Activated T-helper 17 cell treated with anti-CD3 and anti-CD28 coated beads, Interleukin-2, amount 50 U/mL, for 72 hours (primary cell): Measurements from ENCODE around the gene UQCC2. TPM values are rescaled to one million over a fixed set of nuclear protein-coding genes. Genes with fewer than 3 reads are reported as not detected.

Experiments
- ATAC-seq: fragments of 150-1000 bp; cut with Tn5 transposase; replicated peaks from 2 replicates; pipeline ENCODE4 v1.10.0; 2021; ENCODE audit warnings: mild to moderate bottlenecking, moderate library complexity
- H3K27ac Mint-ChIP-seq: one replicate; pipeline ENCODE4 v1.8.0; 2022; ENCODE audit warnings: mixed read lengths
- H3K27me3 Mint-ChIP-seq: one replicate; pipeline ENCODE4 v1.8.0; 2022; ENCODE audit warnings: mixed read lengths
- H3K36me3 Mint-ChIP-seq: one replicate; pipeline ENCODE4 v1.8.0; 2022; ENCODE audit warnings: low read depth, mild to moderate bottlenecking, mixed read lengths
- H3K4me1 Mint-ChIP-seq: one replicate; pipeline ENCODE4 v1.8.0; 2022; ENCODE audit warnings: mixed read lengths
- H3K4me3 Mint-ChIP-seq: one replicate; pipeline ENCODE4 v1.8.0; 2022; ENCODE audit warnings: mild to moderate bottlenecking, mixed read lengths
- H3K9me3 Mint-ChIP-seq: one replicate; pipeline ENCODE4 v1.8.0; 2022; ENCODE audit warnings: mixed read lengths
- total RNA-seq, 2 donors: library from RNA; stranded (reverse); gene quantifications; one replicate each; pipeline ENCODE4 v1.2.3, GENCODE V29; 2022

UQCC2 gene
- total RNA-seq, 2 donors from 2014 or later: 65.5 to 112 TPM

DNA sequence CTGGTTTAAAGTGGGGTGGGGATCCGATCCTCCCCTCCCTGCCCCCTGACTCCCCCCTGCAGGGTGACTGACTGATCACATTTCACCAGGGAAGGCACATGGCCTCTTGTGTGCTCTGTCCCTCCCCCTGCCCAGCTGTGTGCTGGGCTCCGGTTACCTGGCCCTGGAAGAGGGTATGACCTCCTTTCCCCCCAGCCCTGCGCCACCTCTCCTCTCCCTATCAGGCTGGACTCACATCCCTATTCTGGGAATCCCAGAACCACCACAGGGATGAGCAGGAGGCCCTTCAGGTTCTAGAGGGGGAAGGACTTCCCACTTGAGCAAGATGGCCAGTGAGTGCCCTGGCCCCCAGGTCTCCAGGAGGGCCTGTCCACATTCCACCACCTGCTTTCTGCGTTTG, 37.3 kb upstream of the UQCC2 start:
- no peak overlapping the region for H3K27ac Mint-ChIP-seq
- no peaks in the 10 kb centered on the region for H3K36me3 Mint-ChIP-seq
- no peak overlapping the region for H3K4me3 Mint-ChIP-seq
- no peak for ATAC-seq
- peaks cover 5% of the 10 kb centered on the region for H3K4me1 Mint-ChIP-seq
- peaks cover 12% of the 10 kb centered on the region for H3K27me3 Mint-ChIP-seq
- no peaks in the 10 kb centered on the region for H3K9me3 Mint-ChIP-seq

DNA sequence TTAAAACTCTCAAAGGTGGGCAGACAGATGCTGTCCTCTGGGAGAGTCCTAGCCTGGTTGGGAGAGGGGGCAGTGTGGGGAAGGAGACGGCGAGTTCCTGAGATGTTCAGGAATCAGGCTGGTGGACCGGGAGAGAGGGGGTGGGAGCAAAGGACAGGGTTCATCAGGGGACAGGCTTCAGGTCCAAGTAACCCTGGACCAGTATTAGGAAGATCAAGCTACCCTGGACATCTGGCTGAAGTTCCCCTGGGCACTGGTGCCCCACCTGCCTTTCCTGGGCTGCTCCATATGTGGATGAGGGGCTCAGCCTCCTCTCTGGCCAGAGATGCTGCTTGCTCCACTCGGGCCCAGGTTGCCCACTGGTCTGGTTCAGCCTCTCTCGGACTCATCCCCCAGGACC, 36.3 kb upstream of the UQCC2 start:
- Mint-ChIP-seq H3K27me3 (peaks cover 16% of the 10 kb centered on the region), H3K9me3 (no peaks in the 10 kb centered on the region), H3K36me3 (no peaks in the 10 kb centered on the region), H3K4me3 (no peak overlapping the region), H3K27ac (peak overlapping the region; percentile 9), H3K4me1 (peaks cover 5% of the 10 kb centered on the region)
- ATAC-seq: no peak

DNA sequence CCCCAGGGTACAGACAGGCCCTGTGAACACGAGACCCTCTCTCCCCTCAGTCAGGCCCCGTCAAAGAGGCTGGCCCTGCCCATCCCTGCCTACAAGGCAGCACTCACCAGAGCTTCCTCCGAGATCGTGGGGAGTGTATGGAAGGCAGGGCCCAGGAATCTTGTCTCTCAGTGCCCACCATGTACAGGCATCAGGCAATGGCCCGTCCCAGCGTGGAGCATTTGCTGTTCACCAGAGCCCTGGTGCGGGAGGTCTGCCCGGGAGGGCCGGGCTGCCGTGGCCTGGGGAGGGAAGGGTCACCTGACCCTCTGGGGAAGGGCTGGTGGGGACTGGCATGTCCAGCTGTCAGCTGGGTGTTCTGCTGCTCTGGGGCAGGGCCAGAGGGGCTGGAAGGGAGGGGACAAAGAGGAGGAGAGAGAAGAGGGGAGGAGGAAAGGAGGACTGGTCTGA, 35.2 kb upstream of the UQCC2 start, which contains the start of gene IP6K3:
Gene IP6K3 (minus strand): TSS at position 255 of the 450 bp plus-strand sequence. CDS start 11,429 bp downstream, outside the sequence.
- Mint-ChIP-seq H3K27ac (peak within 1 kb of the TSS; percentile 9), H3K4me1 (peaks cover 5% of the 10 kb centered on the region), H3K36me3 (no peaks in the 10 kb centered on the region), H3K4me3 (no peak within 1 kb of the TSS), H3K9me3 (no peaks in the 10 kb centered on the region), H3K27me3 (peaks cover 23% of the 10 kb centered on the region)
- no peak for ATAC-seq

DNA sequence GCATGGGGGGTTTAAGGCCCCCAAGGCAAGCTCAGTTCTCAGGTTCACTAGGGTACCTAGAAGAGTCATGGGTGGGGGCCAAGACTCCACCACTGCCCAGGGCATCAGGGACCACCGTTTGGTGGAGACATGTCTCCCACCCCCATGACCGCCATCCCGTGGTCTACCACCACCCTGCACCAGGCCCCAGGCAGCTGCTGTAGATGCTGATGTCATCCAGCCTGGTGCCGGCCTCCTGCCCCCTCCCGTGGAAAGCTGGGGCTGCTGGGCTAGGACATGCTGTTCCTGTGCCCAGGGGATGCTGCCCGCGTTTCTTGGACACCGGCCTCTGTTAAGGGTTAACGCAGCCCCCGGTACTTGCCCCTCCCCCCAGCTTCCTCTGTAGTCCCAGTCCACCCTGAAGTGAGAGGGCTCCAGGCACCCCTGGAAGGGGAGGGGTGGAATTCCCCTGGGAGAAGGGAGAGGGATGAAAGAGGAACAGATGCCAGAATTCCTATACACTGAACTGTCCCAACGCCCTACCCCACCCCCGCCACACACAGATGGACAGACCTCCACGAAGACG, 34.6 kb upstream of the UQCC2 start:
- peaks cover 5% of the 10 kb centered on the region for H3K4me1 Mint-ChIP-seq
- no peak overlapping the region for H3K4me3 Mint-ChIP-seq
- H3K27me3 Mint-ChIP-seq: peaks cover 23% of the 10 kb centered on the region
- ATAC-seq: no peak
- no peak overlapping the region for H3K27ac Mint-ChIP-seq
- H3K36me3 Mint-ChIP-seq: no peaks in the 10 kb centered on the region
- H3K9me3 Mint-ChIP-seq: no peaks in the 10 kb centered on the region

DNA sequence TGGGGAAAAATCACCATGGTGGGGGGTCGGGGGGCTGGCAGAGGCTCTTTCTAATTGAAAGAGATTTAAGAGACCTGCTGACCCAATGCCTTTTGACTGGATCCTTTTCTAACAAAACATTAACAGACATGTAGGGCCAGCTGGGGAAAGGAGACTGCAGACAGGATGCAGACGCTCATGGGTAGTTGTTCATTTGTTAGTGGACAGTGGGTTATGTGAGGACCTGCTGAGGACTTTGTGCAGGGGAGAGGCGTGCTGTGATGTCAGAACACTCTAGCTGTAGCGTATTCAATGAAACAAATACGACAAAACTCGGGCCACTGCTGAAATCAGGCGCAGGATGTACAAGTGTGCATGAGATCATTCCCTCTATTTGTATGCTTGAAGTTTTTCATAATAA, 34.0 kb upstream of the UQCC2 start:
- Mint-ChIP-seq H3K27me3 (peaks cover 23% of the 10 kb centered on the region), H3K36me3 (no peaks in the 10 kb centered on the region), H3K9me3 (no peaks in the 10 kb centered on the region), H3K27ac (no peak overlapping the region), H3K4me3 (no peak overlapping the region), H3K4me1 (peaks cover 5% of the 10 kb centered on the region)
- no peak for ATAC-seq

DNA sequence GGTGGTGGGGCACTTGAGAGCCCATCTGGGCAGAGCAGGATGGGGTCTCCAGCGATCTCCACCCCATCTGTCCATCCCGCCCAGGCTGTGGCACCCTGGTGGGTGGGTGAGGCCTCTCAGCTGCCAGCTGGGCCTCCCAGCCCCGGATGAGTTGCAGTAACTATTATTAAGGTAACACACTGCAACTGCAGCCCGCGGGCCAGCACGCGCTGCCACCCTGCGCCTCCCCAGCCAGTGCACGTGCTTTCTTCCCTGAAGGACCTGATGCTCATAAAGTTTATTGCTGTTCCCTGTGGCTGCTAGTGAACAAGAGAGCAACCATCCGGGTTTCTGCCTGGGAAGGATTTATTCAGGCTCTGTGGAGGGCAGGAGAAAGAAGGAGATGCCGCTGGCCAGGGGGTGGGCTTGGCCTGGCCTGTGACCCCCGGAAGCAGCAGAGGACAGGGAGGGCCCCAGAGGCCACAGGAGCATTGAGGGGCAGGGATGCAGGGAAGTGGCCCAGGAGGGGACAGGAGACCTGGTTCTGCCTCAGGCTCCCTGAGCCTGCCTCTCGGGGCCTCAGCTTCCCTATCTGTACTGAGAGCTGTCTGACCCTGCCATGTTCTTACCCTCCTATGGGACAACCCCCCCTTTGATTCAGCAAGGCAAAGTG, 33.5 kb upstream of the UQCC2 start:
- Mint-ChIP-seq H3K9me3 (no peaks in the 10 kb centered on the region), H3K4me1 (peaks cover 5% of the 10 kb centered on the region), H3K36me3 (no peaks in the 10 kb centered on the region), H3K27me3 (peaks cover 22% of the 10 kb centered on the region), H3K4me3 (no peak overlapping the region), H3K27ac (no peak overlapping the region)
- no peak for ATAC-seq

DNA sequence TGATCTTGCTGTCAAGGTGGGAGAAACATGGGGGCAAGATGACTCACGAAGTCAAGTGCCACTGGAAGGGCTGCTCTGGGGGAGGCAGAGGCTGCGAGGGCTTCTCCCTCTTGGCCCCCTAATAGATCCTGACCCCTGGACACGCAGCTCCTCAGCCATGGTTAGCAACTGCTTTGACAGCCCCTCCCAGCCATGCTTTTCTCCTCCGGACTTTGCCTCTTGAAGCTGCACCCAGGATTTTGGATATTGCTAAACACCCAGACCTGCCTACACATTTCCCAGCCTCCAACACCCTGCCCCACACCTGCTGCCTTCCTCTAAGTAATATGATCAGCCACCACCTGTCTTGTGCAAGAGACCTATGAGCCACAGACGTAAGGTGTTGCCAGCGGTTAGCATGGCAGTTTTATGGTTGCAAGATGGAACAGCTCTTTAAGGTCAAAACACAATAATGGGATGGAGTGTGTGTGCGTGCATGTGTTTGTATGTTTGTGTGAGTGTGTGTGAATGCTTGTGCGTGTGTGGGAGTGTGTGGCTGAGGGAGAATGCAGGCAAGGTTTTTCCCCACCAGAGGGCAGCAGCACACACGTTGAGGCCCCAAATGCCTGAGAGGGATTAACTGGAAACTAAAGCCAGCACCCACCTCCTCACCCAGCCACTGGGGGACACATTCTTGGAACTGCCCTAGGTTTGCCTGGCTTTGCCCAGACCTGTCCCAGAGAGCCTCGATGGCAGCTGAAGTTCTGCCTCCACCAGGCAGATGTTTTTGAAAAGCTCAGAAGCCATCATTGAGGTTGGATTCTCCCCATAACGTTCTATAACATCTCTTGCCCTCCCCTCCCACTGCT, 32.7 kb upstream of the UQCC2 start:
- Mint-ChIP-seq H3K4me3 (no peak overlapping the region), H3K27ac (no peak overlapping the region), H3K4me1 (peaks cover 5% of the 10 kb centered on the region), H3K27me3 (peaks cover 19% of the 10 kb centered on the region), H3K9me3 (no peaks in the 10 kb centered on the region), H3K36me3 (no peaks in the 10 kb centered on the region)
- ATAC-seq: peak; percentile 84

DNA sequence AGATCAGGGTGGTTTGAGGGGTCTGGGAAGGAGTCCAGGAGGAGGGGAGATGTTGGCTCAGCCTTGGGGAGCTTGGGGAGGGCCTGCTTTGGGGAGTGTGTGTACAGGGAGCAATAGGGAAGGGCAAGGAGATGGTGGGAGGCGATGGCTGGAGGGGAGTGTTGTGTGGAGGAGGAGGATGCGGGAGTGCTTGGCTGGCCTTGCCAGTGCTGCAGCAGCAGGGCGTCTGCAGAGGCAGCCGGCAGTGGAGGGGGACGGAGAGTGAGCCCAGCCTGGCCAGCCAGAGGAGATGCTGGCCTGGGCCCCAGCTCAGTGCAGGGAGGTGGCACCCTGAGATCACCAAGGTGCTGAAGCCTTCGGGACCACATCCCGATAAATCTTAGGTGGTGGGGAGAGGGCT, 31.3 kb upstream of the UQCC2 start:
- Mint-ChIP-seq H3K9me3 (no peaks in the 10 kb centered on the region), H3K36me3 (no peaks in the 10 kb centered on the region), H3K27me3 (peaks cover 19% of the 10 kb centered on the region), H3K4me1 (peaks cover 5% of the 10 kb centered on the region), H3K27ac (no peak overlapping the region), H3K4me3 (no peak overlapping the region)
- ATAC-seq: no peak

DNA sequence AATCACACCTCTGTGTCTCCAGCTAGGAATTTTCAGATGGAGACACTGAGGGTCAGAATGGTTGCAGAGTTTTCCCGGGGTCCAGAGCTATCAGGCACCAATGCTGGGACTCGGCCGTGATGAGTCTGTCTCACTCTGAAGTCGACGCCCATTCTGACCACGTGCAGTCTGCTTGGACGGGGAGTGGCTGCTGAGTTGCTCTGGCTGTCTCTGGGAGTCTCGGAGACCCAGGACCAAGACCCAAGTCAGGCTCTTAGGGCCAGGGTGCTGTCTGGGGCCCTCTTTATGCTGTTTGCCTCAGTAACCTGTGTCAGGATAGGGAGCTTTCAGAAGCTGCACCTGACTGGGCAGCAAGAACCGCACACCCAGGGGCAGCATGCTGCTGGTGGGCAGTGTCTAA, 30.6 kb upstream of the UQCC2 start:
- no peak overlapping the region for H3K27ac Mint-ChIP-seq
- peaks cover 5% of the 10 kb centered on the region for H3K4me1 Mint-ChIP-seq
- no peaks in the 10 kb centered on the region for H3K36me3 Mint-ChIP-seq
- H3K4me3 Mint-ChIP-seq: no peak overlapping the region
- no peak for ATAC-seq
- H3K27me3 Mint-ChIP-seq: peaks cover 15% of the 10 kb centered on the region
- no peaks in the 10 kb centered on the region for H3K9me3 Mint-ChIP-seq

DNA sequence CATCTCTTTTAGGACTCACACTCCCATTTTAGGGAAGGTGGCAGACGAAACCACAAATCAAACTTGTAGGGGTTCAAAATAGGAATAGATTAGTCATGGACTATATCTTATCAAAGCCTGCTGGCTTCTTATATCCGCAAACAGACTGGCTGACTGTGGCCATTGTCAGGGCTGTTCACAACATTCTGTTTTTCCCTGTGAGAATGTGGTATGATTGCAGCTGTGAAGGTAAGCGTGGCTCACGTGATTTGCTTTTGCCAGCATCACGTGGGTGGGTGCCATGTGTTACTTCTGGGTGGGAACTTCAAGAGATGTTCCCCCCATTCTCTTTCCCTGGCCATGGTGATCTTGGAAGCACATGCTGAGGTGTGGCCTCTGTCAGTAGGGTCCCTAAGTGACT, 29.3 kb upstream of the UQCC2 start:
- no peak overlapping the region for H3K4me3 Mint-ChIP-seq
- no peaks in the 10 kb centered on the region for H3K36me3 Mint-ChIP-seq
- no peak overlapping the region for H3K27ac Mint-ChIP-seq
- no peak for ATAC-seq
- peaks cover 5% of the 10 kb centered on the region for H3K4me1 Mint-ChIP-seq
- peaks cover 15% of the 10 kb centered on the region for H3K27me3 Mint-ChIP-seq
- no peaks in the 10 kb centered on the region for H3K9me3 Mint-ChIP-seq

DNA sequence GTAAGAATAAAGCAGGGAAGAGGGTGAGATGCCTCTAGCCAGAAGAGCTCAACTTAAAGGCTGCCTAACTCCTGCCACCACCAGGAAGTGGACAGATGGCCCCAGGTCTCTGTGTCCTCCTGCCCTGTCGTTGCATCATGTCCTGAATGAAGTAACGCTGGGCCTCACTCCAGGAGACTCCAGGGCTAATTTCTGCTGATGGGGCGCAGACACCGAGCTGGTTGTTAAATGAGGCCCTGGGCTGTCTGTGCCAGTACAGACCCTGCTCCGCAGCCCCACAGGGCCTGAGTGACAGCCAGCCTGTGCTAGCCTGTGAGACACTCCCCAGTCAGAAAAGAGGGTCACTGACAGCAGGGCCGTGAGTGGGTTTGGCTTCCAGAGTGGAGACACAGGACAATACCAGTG, 28.7 kb upstream of the UQCC2 start:
- Mint-ChIP-seq H3K27me3 (peaks cover 15% of the 10 kb centered on the region), H3K4me3 (no peak overlapping the region), H3K4me1 (peaks cover 5% of the 10 kb centered on the region), H3K36me3 (no peaks in the 10 kb centered on the region), H3K27ac (no peak overlapping the region), H3K9me3 (no peaks in the 10 kb centered on the region)
- ATAC-seq: no peak

DNA sequence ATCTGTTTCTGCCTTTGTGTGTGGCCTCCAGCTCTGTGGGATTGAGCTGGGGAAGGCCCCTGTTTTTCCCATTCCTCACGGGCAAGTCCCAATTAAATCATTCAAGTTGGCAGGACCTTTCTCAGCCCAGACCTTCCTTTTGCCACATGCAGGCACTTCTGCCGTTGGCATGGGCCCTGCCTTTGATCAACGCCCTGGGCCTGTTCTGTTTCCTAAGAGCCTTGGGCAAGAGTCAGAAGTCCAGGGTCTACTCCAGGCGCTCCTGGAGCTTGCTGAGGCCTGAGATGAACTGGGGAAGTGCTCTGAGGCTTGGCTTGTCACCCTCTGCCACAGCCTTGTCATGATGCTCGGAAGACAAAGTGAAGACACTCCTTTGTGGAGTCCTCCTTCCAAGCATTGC, 28.1 kb upstream of the UQCC2 start:
- no peak overlapping the region for H3K27ac Mint-ChIP-seq
- ATAC-seq: no peak
- peaks cover 15% of the 10 kb centered on the region for H3K27me3 Mint-ChIP-seq
- H3K4me3 Mint-ChIP-seq: no peak overlapping the region
- no peaks in the 10 kb centered on the region for H3K9me3 Mint-ChIP-seq
- no peaks in the 10 kb centered on the region for H3K36me3 Mint-ChIP-seq
- peaks cover 5% of the 10 kb centered on the region for H3K4me1 Mint-ChIP-seq

DNA sequence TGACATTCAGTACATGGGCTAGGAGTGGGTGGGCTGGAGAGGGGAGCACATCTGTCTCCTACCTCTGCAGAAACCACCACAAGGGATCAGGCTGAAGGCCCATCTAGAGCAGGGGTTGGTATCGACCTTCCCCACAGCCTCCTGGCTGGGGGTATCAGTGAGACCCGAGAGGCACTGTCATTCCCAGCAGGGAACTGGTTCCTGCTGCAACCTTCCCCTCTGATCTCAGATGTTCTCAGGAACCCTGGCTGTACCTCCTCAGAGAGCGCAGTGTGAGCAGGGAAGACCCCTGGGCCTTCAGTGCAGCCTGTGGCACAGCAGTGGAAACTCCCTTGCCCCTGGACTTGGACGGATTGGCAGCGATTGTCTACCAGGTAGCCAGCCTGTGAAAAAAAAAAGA, 27.4 kb upstream of the UQCC2 start:
- Mint-ChIP-seq H3K36me3 (no peaks in the 10 kb centered on the region), H3K4me1 (no peaks in the 10 kb centered on the region), H3K27ac (no peak overlapping the region), H3K27me3 (peaks cover 11% of the 10 kb centered on the region), H3K9me3 (no peaks in the 10 kb centered on the region), H3K4me3 (no peak overlapping the region)
- no peak for ATAC-seq

DNA sequence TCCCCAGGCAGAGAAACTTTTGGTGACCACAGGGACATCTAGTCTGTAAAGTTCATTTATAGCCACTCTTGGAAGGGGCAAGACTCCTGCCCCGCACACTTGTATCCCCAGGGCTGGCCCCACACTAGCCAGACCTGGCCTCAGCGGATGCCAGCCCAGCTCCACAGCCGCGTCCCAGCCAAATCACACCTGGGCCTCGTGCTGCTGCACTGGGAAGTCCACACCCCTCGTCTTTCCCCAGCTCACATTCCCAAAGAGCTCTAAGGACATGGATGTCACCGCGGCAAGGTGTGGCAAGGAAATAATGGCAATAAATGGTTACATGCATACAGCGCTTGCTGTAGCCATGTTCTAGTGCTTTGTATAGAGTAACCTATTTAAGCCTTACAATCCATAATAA, 26.7 kb upstream of the UQCC2 start:
- peaks cover 10% of the 10 kb centered on the region for H3K27me3 Mint-ChIP-seq
- no peaks in the 10 kb centered on the region for H3K36me3 Mint-ChIP-seq
- no peaks in the 10 kb centered on the region for H3K4me1 Mint-ChIP-seq
- no peak for ATAC-seq
- H3K27ac Mint-ChIP-seq: no peak overlapping the region
- no peaks in the 10 kb centered on the region for H3K9me3 Mint-ChIP-seq
- H3K4me3 Mint-ChIP-seq: no peak overlapping the region
